Keratinocyte (primary cell): ENCODE measurements around the gene HMCN1. TPM values are rescaled to one million over a fixed set of nuclear protein-coding genes. Genes with fewer than 3 reads are reported as not detected.

Experiments used
- DNase-seq: peaks from one replicate; pipeline ENCODE4 v3.0.0-alpha.2; 2011; ENCODE audit warnings: low read depth, missing footprints, low spot score
- FAIRE-seq: peaks from 2 replicates; lab custom pipeline; 2011; peaks lifted over from hg19 to GRCh38; lab: Jason Lieb, UNC
- H2AFZ ChIP-seq: 2 replicates; pipeline ENCODE4 v1.6.0; 2012; ENCODE audit warnings: low read length, control low read depth, inconsistent platforms; ENCODE audit not compliant: control insufficient read depth
- H3K27ac ChIP-seq: 2 replicates; pipeline ENCODE4 v1.5.1; 2011; ENCODE audit warnings: low read length; ENCODE audit not compliant: control insufficient read depth, insufficient read depth
- H3K27me3 ChIP-seq: 3 replicates; pipeline ENCODE4 v1.6.0; 2011; ENCODE audit warnings: low read length; ENCODE audit not compliant: control insufficient read depth, insufficient read depth; ENCODE audit errors: extremely low read depth
- H3K36me3 ChIP-seq, 2 experiments: 2 replicates in 1 of 2; 3 replicates in 1 of 2; pipeline ENCODE4 v1.5.1; 2011; ENCODE audit warnings: low read length in 2 of 2, mild to moderate bottlenecking in 1 of 2; ENCODE audit not compliant: control insufficient read depth in 2 of 2, insufficient read depth in 2 of 2; ENCODE audit errors: extremely low read depth in 1 of 2
- H3K4me1 ChIP-seq: 3 replicates; pipeline ENCODE4 v1.5.1; 2011; ENCODE audit warnings: low read length; ENCODE audit not compliant: control insufficient read depth, insufficient read depth; ENCODE audit errors: extremely low read depth
- H3K4me2 ChIP-seq: 3 replicates; pipeline ENCODE4 v1.6.0; 2011; ENCODE audit warnings: low read depth, low read length; ENCODE audit not compliant: control insufficient read depth, insufficient read depth; ENCODE audit errors: extremely low read depth
- H3K4me3 ChIP-seq, 3 experiments: fragments of 200-600 bp in 1 of 3; sonication (generic) in 1 of 3; 2 replicates in 2 of 3; 3 replicates in 1 of 3; pipeline ENCODE4 v1.5.1; 2011 to 2016; ENCODE audit warnings: low read length in 3 of 3, mild to moderate bottlenecking in 3 of 3, control low read depth in 2 of 3, inconsistent platforms in 1 of 3, low read depth in 1 of 3, mixed read lengths in 1 of 3, mixed run types in 1 of 3, moderate library complexity in 1 of 3; ENCODE audit not compliant: control insufficient read depth in 2 of 3, insufficient read depth in 2 of 3; ENCODE audit errors: extremely low read depth in 1 of 3
- H3K79me2 ChIP-seq: 2 replicates; pipeline ENCODE4 v1.6.0; 2012; ENCODE audit warnings: low read length; ENCODE audit not compliant: control insufficient read depth, insufficient read depth
- H3K9ac ChIP-seq: 3 replicates; pipeline ENCODE4 v1.6.0; 2011; ENCODE audit warnings: low read length; ENCODE audit not compliant: control insufficient read depth, insufficient read depth; ENCODE audit errors: extremely low read depth
- H3K9me1 ChIP-seq: 3 replicates; pipeline ENCODE4 v1.6.0; 2011; ENCODE audit warnings: low read length; ENCODE audit not compliant: control insufficient read depth, insufficient read depth; ENCODE audit errors: extremely low read depth
- H3K9me3 ChIP-seq: 2 replicates; pipeline ENCODE4 v1.5.1; 2012; ENCODE audit warnings: low read depth, low read length; ENCODE audit not compliant: control insufficient read depth
- H4K20me1 ChIP-seq: 3 replicates; pipeline ENCODE4 v1.6.0; 2011; ENCODE audit warnings: low read length; ENCODE audit not compliant: control insufficient read depth, insufficient read depth; ENCODE audit errors: extremely low read depth
- CTCF ChIP-seq, 3 experiments: IDR thresholded peaks in 1 of 3; conservative IDR thresholded peaks in 1 of 3; optimal IDR thresholded peaks in 1 of 3; 2 replicates in 2 of 3; 3 replicates in 1 of 3; pipeline versions ENCODE3 to v1.5.1; 2011; ENCODE audit warnings: low read length in 3 of 3, mild to moderate bottlenecking in 3 of 3, moderate library complexity in 2 of 3, control low read depth in 1 of 3, inconsistent platforms in 1 of 3; ENCODE audit not compliant: insufficient read depth in 2 of 3; ENCODE audit errors: extremely low read depth in 1 of 3
- EZH2 ChIP-seq: IDR thresholded peaks from one replicate; pipeline ENCODE4 v1.6.1; 2012; ENCODE audit warnings: inconsistent platforms, mild to moderate bottlenecking, low read length, moderate library complexity
- dilution Hi-C: fragments of 300-500 bp; cut with MboI; formaldehyde crosslinking; loops from one replicate; pipeline ENCODE4 v1.7.0; 2020; ENCODE audit warnings: low sequenced_read_pairs; ENCODE audit not compliant: extremely low pct_ligation_motif_present
- polyA plus RNA-seq, 5 experiments: library from polyadenylated mRNA; depleted of rRNA in 3 of 5; stranded (reverse) in 3 of 5; stranded (forward) in 1 of 5; unstranded in 1 of 5; fragments of >200 nt; gene quantifications; 1 replicate in 1 of 5; 2 replicates in 3 of 5; 3 replicates in 1 of 5; pipeline versions ENCODE4 v1.2.1 to v1.2.3, GENCODE V29; 2011 to 2012; ENCODE audit warnings: missing spikeins in 2 of 5, low read depth in 1 of 5, low replicate concordance in 1 of 5

HMCN1 gene
- polyA plus RNA-seq, 1 donor (not counting 4 experiments of a cell fraction or from before 2014, with no cell fraction given), result 1.8 TPM

- Histone ChIP-seq H3K4me3 (no peak overlapping the region), H3K79me2 (no peaks in the 10 kb centered on the region), H3K4me2 (no peak overlapping the region), H2AFZ (no peak overlapping the region), H3K27ac (no peak overlapping the region), H3K9me3 (no peaks in the 10 kb centered on the region), H3K9me1 (no peaks in the 10 kb centered on the region), H3K36me3 (no peaks in the 10 kb centered on the region), H3K27me3 (no peaks in the 10 kb centered on the region), H4K20me1 (no peaks in the 10 kb centered on the region), H3K9ac (no peak overlapping the region), H3K4me1 (no peaks in the 10 kb centered on the region)
- FAIRE-seq, result no peak
- dilution Hi-C loops, result no loop called here
- TF ChIP-seq EZH2 (no peak), CTCF (optimal IDR thresholded peaks at IDR 0.05 in 1 of 3, IDR thresholded peaks at IDR 0.05 in 1 of 3, conservative IDR thresholded peaks at IDR 0.05 in 1 of 3; ENCODE audit: extremely low read depth in 1 of 3, insufficient read depth in 2 of 3, low read length in 3 of 3) (no peak)
- no peak for DNase-seq
Measured at GRCh38 chr1:185785586-185785985, 51.4 kb downstream of the HMCN1 start.

- Histone ChIP-seq H3K79me2 (no peaks in the 10 kb centered on the region), H3K4me1 (no peaks in the 10 kb centered on the region), H3K27ac (no peak overlapping the region), H3K9me3 (no peaks in the 10 kb centered on the region), H3K27me3 (no peaks in the 10 kb centered on the region), H4K20me1 (no peaks in the 10 kb centered on the region), H2AFZ (no peak overlapping the region), H3K36me3 (no peaks in the 10 kb centered on the region), H3K9me1 (no peaks in the 10 kb centered on the region), H3K4me2 (no peak overlapping the region), H3K9ac (no peak overlapping the region), H3K4me3 (no peak overlapping the region)
- TF ChIP-seq CTCF (optimal IDR thresholded peaks at IDR 0.05 in 1 of 3, IDR thresholded peaks at IDR 0.05 in 1 of 3, conservative IDR thresholded peaks at IDR 0.05 in 1 of 3; ENCODE audit: extremely low read depth in 1 of 3, insufficient read depth in 2 of 3, low read length in 3 of 3), result no peak
- TF ChIP-seq EZH2, result no peak
- dilution Hi-C loops, result no loop called here
- FAIRE-seq (no peak), DNase-seq (no peak)
Measured at GRCh38 chr1:185786524-185786923, 52.3 kb downstream of the HMCN1 start.
